Measurements from ENCODE around the gene TNKS2. TPM values are rescaled to one million over a fixed set of nuclear protein-coding genes. Genes with fewer than 3 reads are reported as not detected.

The TNKS2 gene
- total and polyA plus RNA-seq, 12 donors: 4.7 to 21.1 (median 14.0) TPM

- 92 to 96% methylated on average over 2 of the region's 2 CpGs for WGBS, 2 donors
- no peak for ATAC-seq
- intact Hi-C loops (cut with DNase I): no loop called here
- no peak for TF ChIP-seq CTCF (IDR thresholded peaks at IDR 0.05)
- Histone ChIP-seq H3K4me1 (peaks cover 0 to 2% (median 0%) of the 10 kb centered on the region in 9 donors), H3K4me3 (no peak overlapping the region), H3K27me3 (no peaks in the 10 kb centered on the region), H3K27ac (no peak overlapping the region), H3K9me3 (no peaks in the 10 kb centered on the region), H3K36me3 (no peaks in the 10 kb centered on the region)
- no peak for DNase-seq
Observed at GRCh38 chr10:91875156-91875555, 76.9 kb downstream of the TNKS2 start.

GRCh38 chr10:91875779-91876178 lies 77.6 kb downstream of the TNKS2 start:
- WGBS, 2 donors: 54 to 78% methylated on average over 1 of the region's 1 CpG
- TF ChIP-seq CTCF (IDR thresholded peaks at IDR 0.05): no peak
- no peaks in the 10 kb centered on the region for H3K27me3 ChIP-seq
- H3K36me3 ChIP-seq: no peaks in the 10 kb centered on the region
- H3K27ac ChIP-seq: no peak overlapping the region
- no peaks in the 10 kb centered on the region for H3K9me3 ChIP-seq
- intact Hi-C loops (cut with DNase I): no loop called here
- ATAC-seq (no peak), DNase-seq (no peak)
- H3K4me3 ChIP-seq: no peak overlapping the region
- H3K4me1 ChIP-seq: peaks cover 0 to 5% (median 0%) of the 10 kb centered on the region in 9 donors

DNA sequence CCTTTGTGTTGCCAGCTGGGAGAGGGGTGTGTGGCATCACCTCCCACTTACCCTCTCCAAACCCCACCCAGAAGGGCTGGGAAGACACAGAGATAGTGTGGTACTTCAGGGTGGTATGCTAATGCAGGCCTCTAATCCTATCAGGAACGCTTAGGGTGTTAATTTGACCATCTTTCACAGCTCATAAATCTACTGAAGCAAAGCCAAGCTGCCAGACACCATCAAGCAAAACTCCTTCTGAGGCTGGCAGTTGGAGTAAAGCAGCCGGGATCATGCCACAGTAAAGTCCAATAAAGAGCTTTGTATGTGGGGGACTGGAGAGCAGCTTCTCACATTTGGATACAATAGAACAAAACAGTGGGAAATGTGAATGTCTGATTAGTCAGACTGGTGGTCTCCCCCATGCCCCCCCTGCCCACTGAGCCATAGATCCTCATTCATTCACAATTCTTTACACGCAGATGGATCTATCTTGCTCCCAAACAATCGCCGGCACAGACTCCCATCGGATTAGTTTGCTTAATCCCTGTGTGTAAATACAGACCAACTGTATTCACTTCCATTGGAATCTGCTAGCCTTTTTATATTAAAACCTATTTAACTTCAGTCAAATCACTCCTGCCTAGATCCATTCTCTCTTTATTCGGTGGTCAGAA lies 81.4 kb downstream of the TNKS2 start:
- 43 to 45% methylated on average over 7 of the region's 7 CpGs for WGBS, 2 donors
- intact Hi-C loops (cut with DNase I): no loop called here
- Histone ChIP-seq H3K9me3 (peaks cover 0 to 6% (median 0%) of the 10 kb centered on the region in 11 donors), H3K36me3 (no peaks in the 10 kb centered on the region), H3K27me3 (no peaks in the 10 kb centered on the region), H3K27ac (peak overlapping the region in 1 of 10 donors; percentile 43), H3K4me1 (peaks cover 3 to 21% (median 13%) of the 10 kb centered on the region in 9 donors), H3K4me3 (no peak overlapping the region)
- DNase-seq (no peak), ATAC-seq (no peak)
- TF ChIP-seq CTCF (IDR thresholded peaks at IDR 0.05): no peak

GRCh38 chr10:91880310-91880709 lies 82.1 kb downstream of the TNKS2 start:
- intact Hi-C loops (cut with DNase I): no loop called here
- Histone ChIP-seq H3K27me3 (no peaks in the 10 kb centered on the region), H3K4me1 (peaks cover 3 to 28% (median 17%) of the 10 kb centered on the region in 9 donors), H3K27ac (peak overlapping the region in 1 of 10 donors; percentile 43), H3K4me3 (no peak overlapping the region), H3K36me3 (no peaks in the 10 kb centered on the region), H3K9me3 (peaks cover 0 to 6% (median 0%) of the 10 kb centered on the region in 11 donors)
- no peak for TF ChIP-seq CTCF (IDR thresholded peaks at IDR 0.05)
- ATAC-seq (peak in 5 of 8 donors; percentile 31 to 71 (median 59)), DNase-seq (no peak)
- 34 to 48% methylated on average over 3 of the region's 3 CpGs for WGBS, 2 donors

All from heart right ventricle (tissue), 16 donors.